Endothelial cell of umbilical vein (primary cell): ENCODE data around the gene RPLP2. TPM values are rescaled to one million over a fixed set of nuclear protein-coding genes. Genes with fewer than 3 reads are reported as not detected.

Experiments used
- BruUV-seq: library from RNA; stranded (reverse); fragments of 400-500 nt; replicated peaks from 2 replicates; lab custom pipeline; 2021; lab: Mats Ljungman, UMichigan
- CTCF ChIA-PET: fragments of 300-600, 350-600 bp; sonication (Branson Sonifier 250); formaldehyde crosslinking; loops from one replicate; lab custom pipeline; 2021; ENCODE audit warnings: antibody characterized with exemption, inconsistent platforms; lab: Charles Lee
- POLR2A ChIA-PET: fragments of 300-600, 350-600 bp; sonication (Branson Sonifier 250); formaldehyde crosslinking; loops from one replicate; lab custom pipeline; 2021; ENCODE audit warnings: antibody characterized with exemption, inconsistent platforms; lab: Charles Lee
- DNase-seq: peaks from one replicate; pipeline ENCODE4 v3.0.0-alpha.2; 2011; ENCODE audit warnings: low read depth, low spot score
- FAIRE-seq: peaks from 2 replicates; lab custom pipeline; 2011; peaks lifted over from hg19 to GRCh38; lab: Jason Lieb, UNC
- H2AFZ ChIP-seq: 2 replicates; pipeline ENCODE4 v1.6.0; 2012; ENCODE audit warnings: low read depth, low read length, control low read depth, inconsistent platforms
- H3K27ac ChIP-seq: 2 replicates; pipeline ENCODE4 v1.5.1; 2011; ENCODE audit warnings: low read depth, mild to moderate bottlenecking, control low read depth, low read length, moderate library complexity; ENCODE audit not compliant: insufficient read depth
- H3K27me3 ChIP-seq, 2 experiments: 2 replicates each; pipeline versions ENCODE4 v1.6.0 to v1.6.1; 2011; ENCODE audit warnings: low read length in 2 of 2, mixed read lengths in 1 of 2; ENCODE audit not compliant: control insufficient read depth in 2 of 2, insufficient read depth in 2 of 2
- H3K36me3 ChIP-seq, 2 experiments: 2 replicates in 1 of 2; 3 replicates in 1 of 2; pipeline ENCODE4 v1.5.1; 2011; ENCODE audit warnings: low read length in 2 of 2, mild to moderate bottlenecking in 1 of 2, moderate library complexity in 1 of 2; ENCODE audit not compliant: control insufficient read depth in 2 of 2, insufficient read depth in 2 of 2; ENCODE audit errors: extremely low read depth in 1 of 2
- H3K4me1 ChIP-seq: 3 replicates; pipeline ENCODE4 v1.5.1; 2011; ENCODE audit warnings: mild to moderate bottlenecking, low read length; ENCODE audit not compliant: control insufficient read depth, insufficient read depth; ENCODE audit errors: extremely low read depth
- H3K4me2 ChIP-seq: 2 replicates; pipeline ENCODE4 v1.6.1; 2011; ENCODE audit warnings: low read length, control low read depth, mixed read lengths; ENCODE audit not compliant: insufficient read depth
- H3K4me3 ChIP-seq, 3 experiments: fragments of 200-600 bp in 1 of 3; sonication (generic), shearing (Covaris generic) in 1 of 3; replicated peaks in 1 of 3; 2 replicates each; pipeline ENCODE4 v1.5.1; 2011 to 2016; ENCODE audit warnings: control low read depth in 3 of 3, low read length in 3 of 3, mild to moderate bottlenecking in 2 of 3, inconsistent platforms in 1 of 3, low read depth in 1 of 3, moderate library complexity in 1 of 3; ENCODE audit not compliant: insufficient read depth in 1 of 3
- H3K79me2 ChIP-seq: 2 replicates; pipeline ENCODE4 v1.6.0; 2012; ENCODE audit warnings: low read length, inconsistent platforms; ENCODE audit not compliant: control insufficient read depth, insufficient read depth
- H3K9ac ChIP-seq: replicated peaks from 2 replicates; pipeline ENCODE3; 2011; ENCODE audit warnings: low read length, control low read depth; ENCODE audit not compliant: insufficient read depth; ENCODE audit errors: extremely low read depth
- H3K9me1 ChIP-seq: replicated peaks from 3 replicates; pipeline ENCODE4 v1.6.0; 2011; ENCODE audit warnings: mild to moderate bottlenecking, low read length; ENCODE audit not compliant: control insufficient read depth, insufficient read depth; ENCODE audit errors: extremely low read depth
- H3K9me3 ChIP-seq: replicated peaks from 2 replicates; pipeline ENCODE4 v1.5.1; 2012; ENCODE audit warnings: low read length, inconsistent platforms; ENCODE audit not compliant: control insufficient read depth, insufficient read depth
- H4K20me1 ChIP-seq: replicated peaks from 2 replicates; pipeline ENCODE3; 2011; ENCODE audit warnings: mild to moderate bottlenecking, low read length; ENCODE audit not compliant: control insufficient read depth, insufficient read depth; ENCODE audit errors: extremely low read depth
- CTCF ChIP-seq, 2 donors: IDR thresholded peaks; 1 replicate in 1 of 2; 2 replicates in 1 of 2; pipeline ENCODE4 v1.5.1; 2011; ENCODE audit warnings: low read length in 2 of 2, mild to moderate bottlenecking in 2 of 2, moderate library complexity in 2 of 2, control low read depth in 1 of 2, inconsistent platforms in 1 of 2, low read depth in 1 of 2; ENCODE audit not compliant: insufficient read depth in 1 of 2; ENCODE audit errors: extremely low read depth in 1 of 2
- MAX ChIP-seq: IDR thresholded peaks from 2 replicates; pipeline ENCODE4 v1.6.1; 2011; ENCODE audit not compliant: insufficient read depth, insufficient read length
- MYC ChIP-seq: IDR thresholded peaks from one replicate; pipeline ENCODE4 v1.6.1; 2011; ENCODE audit warnings: mild to moderate bottlenecking, low read depth, low read length
- POLR2A ChIP-seq: IDR thresholded peaks from 2 replicates; pipeline ENCODE4 v1.6.1; 2012; ENCODE audit warnings: low read depth, mild to moderate bottlenecking, control low read depth, low read length
- dilution Hi-C: fragments of 300-500 bp; cut with MboI; formaldehyde crosslinking; loops from one replicate; pipeline ENCODE4 v1.15.0; 2019; ENCODE audit warnings: low sequenced_read_pairs; ENCODE audit not compliant: extremely low pct_ligation_motif_present
- intact Hi-C: fragments of 100-400 bp; cut with micrococcal nuclease; formaldehyde crosslinking; loops from one replicate; pipeline ENCODE4 v1.10.0; 2022
- polyA plus RNA-seq, 4 experiments: library from polyadenylated mRNA; depleted of rRNA in 3 of 4; stranded (reverse) in 3 of 4; unstranded in 1 of 4; fragments of >200 nt; gene quantifications; 2 replicates each; pipeline versions ENCODE4 v1.2.1 to v1.2.3, GENCODE V29; 2011 to 2012; ENCODE audit warnings: missing spikeins in 1 of 4
- total RNA-seq: library from RNA; stranded (reverse); gene quantifications from 2 replicates; pipeline ENCODE4 v1.2.3, GENCODE V29; 2021

The RPLP2 gene
- total and polyA plus RNA-seq, 2 donors (not counting 3 experiments of a cell fraction or from before 2014, with no cell fraction given) = 1,579 to 1,739 TPM

- Histone ChIP-seq H3K27me3 (no peaks in the 10 kb centered on the region), H3K36me3 (peaks cover 25 to 43% of the 10 kb centered on the region in 2 experiments), H3K4me2 (no peak overlapping the region), H3K4me3 (no peak overlapping the region), H3K9me1 (no peaks in the 10 kb centered on the region), H3K4me1 (peaks cover 36% of the 10 kb centered on the region), H3K9ac (no peak overlapping the region), H3K27ac (no peak overlapping the region), H2AFZ (no peak overlapping the region), H3K9me3 (no peaks in the 10 kb centered on the region), H4K20me1 (no peaks in the 10 kb centered on the region), H3K79me2 (peaks cover 59% of the 10 kb centered on the region)
- BruUV-seq = no TSS peak
- TF ChIP-seq MAX = no peak
- POLR2A ChIA-PET = no interaction called here
- CTCF ChIA-PET = interaction anchor here (1.1 kb wide), 1 partner anchor 214 kb away, joined by 3 read pairs; no protein-coding TSS in a partner anchor
- intact Hi-C loops = no loop called here
- dilution Hi-C loops = no loop called here
- DNase-seq (no peak), FAIRE-seq (no peak)
Observed at GRCh38 chr11:836274-836673, 26.5 kb downstream of the RPLP2 start.

GRCh38 chr11:836700-837099 lies 26.9 kb downstream of the RPLP2 start:
- Histone ChIP-seq H2AFZ (no peak overlapping the region), H3K4me3 (no peak overlapping the region), H3K9me1 (no peaks in the 10 kb centered on the region), H3K27me3 (no peaks in the 10 kb centered on the region), H3K4me2 (no peak overlapping the region), H4K20me1 (no peaks in the 10 kb centered on the region), H3K9me3 (no peaks in the 10 kb centered on the region), H3K4me1 (peaks cover 38% of the 10 kb centered on the region), H3K9ac (no peak overlapping the region), H3K36me3 (peaks cover 25 to 43% of the 10 kb centered on the region in 2 experiments), H3K27ac (no peak overlapping the region), H3K79me2 (peaks cover 64% of the 10 kb centered on the region)
- BruUV-seq = no TSS peak
- FAIRE-seq = no peak
- ChIA-PET POLR2A (no interaction called here), CTCF (interaction anchor here (1.1 kb wide), 1 partner anchor 214 kb away, joined by 3 read pairs; no protein-coding TSS in a partner anchor)
- dilution Hi-C loops (no loop called here), intact Hi-C loops (no loop called here)
- peak; percentile 17 for TF ChIP-seq POLR2A
- TF ChIP-seq CTCF (IDR thresholded peaks at IDR 0.05; ENCODE audit: extremely low read depth in 1 of 2, insufficient read depth in 1 of 2, low read depth in 1 of 2, low read length in 2 of 2) = no peak
- no peak for TF ChIP-seq MYC
- no peak for DNase-seq
